ENCODE measurements around the gene CCDC152. TPM values are rescaled to one million over a fixed set of nuclear protein-coding genes. Genes with fewer than 3 reads are reported as not detected.
"Not testable (repeated sequence)": the region's sequence is repeated elsewhere in the genome, so short reads cannot be mapped to it uniquely, and the experiment has no call there.

CCDC152 gene
- total RNA-seq, 4 donors from 2014 or later = 0.48 TPM; not detected in 3

GRCh38 chr5:42720251-42720650 is 36.4 kb upstream of the CCDC152 start:
- H3K4me1 ChIP-seq = no peaks in the 10 kb centered on the region
- in situ Hi-C loops (cut with MboI; ENCODE audit: low pct_ligation_motif_present in 1 of 4, low pct_unique_long_range_greater_than_20kb in 1 of 4, low sequenced_read_pairs in 3 of 4) (no loop called here), intact Hi-C loops (cut with DNase I; ENCODE audit: low total_unique reads) (no loop called here)
- no peak for DNase-seq
- TF ChIP-seq EP300 (IDR thresholded peaks at IDR 0.05; ENCODE audit: low read depth) = no peak
- TF ChIP-seq POLR2A (IDR thresholded peaks at IDR 0.05) = no peak
- TF ChIP-seq POLR2AphosphoS5 (IDR thresholded peaks at IDR 0.05) = no peak
- TF ChIP-seq CTCF (IDR thresholded peaks at IDR 0.05) = no peak
- WGBS, 2 donors (ENCODE audit: low coverage in 1 of 2) = 42 to 45% methylated on average over 6 of the region's 6 CpGs
- no peaks in the 10 kb centered on the region for H3K9me3 ChIP-seq
- H3K27me3 ChIP-seq = no peaks in the 10 kb centered on the region
- no peak overlapping the region for H3K4me3 ChIP-seq
- no peaks in the 10 kb centered on the region for H3K36me3 ChIP-seq
- no peak overlapping the region for H3K27ac ChIP-seq

- TF ChIP-seq POLR2A (IDR thresholded peaks at IDR 0.05) (no peak), POLR2AphosphoS5 (IDR thresholded peaks at IDR 0.05) (no peak), EP300 (IDR thresholded peaks at IDR 0.05; ENCODE audit: low read depth) (no peak), CTCF (IDR thresholded peaks at IDR 0.05) (no peak)
- Histone ChIP-seq H3K27ac (no peak overlapping the region), H3K27me3 (no peaks in the 10 kb centered on the region), H3K9me3 (no peaks in the 10 kb centered on the region), H3K4me1 (no peaks in the 10 kb centered on the region), H3K36me3 (no peaks in the 10 kb centered on the region), H3K4me3 (no peak overlapping the region)
- in situ Hi-C loops (cut with MboI; ENCODE audit: low pct_ligation_motif_present in 1 of 4, low pct_unique_long_range_greater_than_20kb in 1 of 4, low sequenced_read_pairs in 3 of 4) (no loop called here), intact Hi-C loops (cut with DNase I; ENCODE audit: low total_unique reads) (no loop called here)
- DNase-seq = no peak
Observed at GRCh38 chr5:42721484-42721883, 35.1 kb upstream of the CCDC152 start.

GRCh38 chr5:42734531-42735058 is 22.0 kb upstream of the CCDC152 start:
- DNase-seq; in situ Hi-C loops (cut with MboI; ENCODE audit: low pct_ligation_motif_present in 1 of 4, low pct_unique_long_range_greater_than_20kb in 1 of 4, low sequenced_read_pairs in 3 of 4); H3K27ac ChIP-seq; H3K9me3 ChIP-seq; H3K4me3 ChIP-seq; H3K36me3 ChIP-seq; H3K4me1 ChIP-seq; intact Hi-C loops (cut with DNase I; ENCODE audit: low total_unique reads); H3K27me3 ChIP-seq: not testable (repeated sequence)
- WGBS, 2 donors (ENCODE audit: low coverage in 1 of 2) = 42 to 93% methylated on average over 2 to 15 of the region's 24 CpGs

GRCh38 chr5:42740920-42741319 is 15.7 kb upstream of the CCDC152 start:
- in situ Hi-C loops (cut with MboI; ENCODE audit: low pct_ligation_motif_present in 1 of 4, low pct_unique_long_range_greater_than_20kb in 1 of 4, low sequenced_read_pairs in 3 of 4) = no loop called here
- no peak for TF ChIP-seq POLR2A (IDR thresholded peaks at IDR 0.05)
- TF ChIP-seq CTCF (IDR thresholded peaks at IDR 0.05) = no peak
- TF ChIP-seq POLR2AphosphoS5 (IDR thresholded peaks at IDR 0.05) = no peak
- no peak for TF ChIP-seq EP300 (IDR thresholded peaks at IDR 0.05; ENCODE audit: low read depth)
- no peaks in the 10 kb centered on the region for H3K9me3 ChIP-seq
- H3K4me1 ChIP-seq = no peaks in the 10 kb centered on the region
- H3K27ac ChIP-seq = no peak overlapping the region
- no peak for DNase-seq
- H3K36me3 ChIP-seq = no peaks in the 10 kb centered on the region
- 87% methylated on average over 1 of the region's 1 CpG; no CpG with 5 or more reads in 1 of the 2 donors for WGBS, 2 donors (ENCODE audit: low coverage in 1 of 2)
- intact Hi-C loops (cut with DNase I; ENCODE audit: low total_unique reads) = no loop called here
- H3K27me3 ChIP-seq = no peaks in the 10 kb centered on the region
- H3K4me3 ChIP-seq = no peak overlapping the region

- H3K4me1 ChIP-seq = no peaks in the 10 kb centered on the region
- H3K36me3 ChIP-seq = no peaks in the 10 kb centered on the region
- intact Hi-C loops (cut with DNase I; ENCODE audit: low total_unique reads) (no loop called here), in situ Hi-C loops (cut with MboI; ENCODE audit: low pct_ligation_motif_present in 1 of 4, low pct_unique_long_range_greater_than_20kb in 1 of 4, low sequenced_read_pairs in 3 of 4) (no loop called here)
- WGBS, 2 donors (ENCODE audit: low coverage in 1 of 2) = 20% methylated on average over 4 of the region's 4 CpGs; no CpG with 5 or more reads in 1 of the 2 donors
- TF ChIP-seq POLR2AphosphoS5 (IDR thresholded peaks at IDR 0.05) = no peak
- TF ChIP-seq CTCF (IDR thresholded peaks at IDR 0.05) = peak in 3 of 5 experiments; percentile 14 to 30 (median 22)
- TF ChIP-seq EP300 (IDR thresholded peaks at IDR 0.05; ENCODE audit: low read depth) = no peak
- no peak for TF ChIP-seq POLR2A (IDR thresholded peaks at IDR 0.05)
- peak; percentile 13 for DNase-seq
- H3K9me3 ChIP-seq = no peaks in the 10 kb centered on the region
- H3K27ac ChIP-seq = no peak overlapping the region
- H3K27me3 ChIP-seq = no peaks in the 10 kb centered on the region
- no peak overlapping the region for H3K4me3 ChIP-seq
Observed at GRCh38 chr5:42745426-42745825, 11.2 kb upstream of the CCDC152 start.

All from transverse colon (tissue), 4 donors.